ENCODE measurements around the gene CTSZ.

DNA sequence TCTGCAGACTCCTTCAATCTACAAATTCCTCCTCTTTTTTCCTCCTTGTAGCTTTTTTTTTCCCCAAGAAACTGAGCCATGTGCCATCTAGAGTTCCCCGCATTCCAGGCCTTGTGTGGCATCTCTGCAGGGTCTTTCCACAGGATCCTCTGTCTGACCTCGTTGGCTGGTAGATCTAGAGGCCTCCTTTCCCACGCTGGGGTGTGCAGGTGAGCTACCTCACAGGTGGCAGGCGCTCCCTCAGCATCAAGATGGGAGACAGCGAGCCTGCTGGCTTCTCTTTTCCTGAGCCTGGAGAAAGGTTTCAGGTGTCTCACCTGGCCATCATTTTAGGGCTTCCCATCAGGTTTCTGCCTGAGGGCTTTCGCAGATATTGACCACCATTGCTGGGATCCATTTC, 35.6 kb downstream of the CTSZ start:
- TF ChIP-seq CTCF (IDR thresholded peaks at IDR 0.05) (no peak), EP300 (IDR thresholded peaks at IDR 0.05) (no peak)
